ENCODE data around the gene CLDN9.

CLDN9 gene

DNA sequence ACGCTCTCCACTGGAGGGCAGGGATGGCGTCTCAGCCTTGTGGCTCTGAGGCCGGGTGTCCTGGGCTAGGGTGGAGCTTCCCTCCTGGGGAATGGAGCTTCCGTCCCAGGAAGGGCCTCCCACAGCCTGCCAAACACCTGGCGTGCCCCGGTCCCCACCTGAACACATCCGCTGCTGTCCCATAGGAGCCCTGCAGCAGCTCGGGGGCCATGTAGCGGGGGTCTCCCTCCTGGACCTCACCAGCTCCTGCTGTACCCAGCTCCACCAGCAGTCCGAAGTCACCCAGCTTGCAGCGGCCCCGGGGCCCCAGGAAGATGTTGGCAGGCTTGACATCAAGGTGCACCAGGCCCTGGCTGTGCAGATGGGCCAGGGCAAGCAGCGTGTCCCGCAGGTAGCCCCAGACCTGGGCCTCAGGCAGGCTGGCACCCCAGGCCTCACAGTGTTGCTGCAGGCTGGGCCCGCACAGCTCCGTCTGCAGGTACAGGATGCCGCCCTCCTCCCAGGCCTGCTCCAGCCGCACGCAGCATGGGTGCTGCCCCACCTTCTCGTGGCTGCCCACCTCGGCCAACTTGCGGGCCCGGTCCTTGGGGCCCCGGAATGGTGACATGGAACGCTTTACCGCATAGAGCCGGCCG lies 37.4 kb upstream of the CLDN9 start:
- no peak for FAIRE-seq

DNA sequence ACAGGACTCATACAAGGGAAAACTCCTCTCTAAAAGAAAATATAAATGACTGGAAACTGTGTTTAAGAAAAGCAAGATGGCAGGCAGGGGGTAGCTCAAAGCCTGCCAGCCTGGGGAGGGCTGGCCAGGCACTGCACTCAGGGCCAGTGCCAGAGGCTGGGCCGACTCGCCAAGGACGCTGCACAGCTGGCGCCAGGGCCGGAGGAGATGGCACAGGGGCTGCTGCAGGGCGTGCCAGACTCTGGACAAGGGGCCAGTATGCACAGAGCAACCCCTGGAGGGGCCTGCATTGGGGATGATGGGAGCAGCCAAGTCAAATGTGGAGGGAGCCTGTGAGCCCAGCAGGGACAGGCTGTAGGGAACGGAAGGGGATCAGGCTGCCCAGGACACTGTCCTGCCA lies 36.5 kb upstream of the CLDN9 start:
- no peak for FAIRE-seq

DNA sequence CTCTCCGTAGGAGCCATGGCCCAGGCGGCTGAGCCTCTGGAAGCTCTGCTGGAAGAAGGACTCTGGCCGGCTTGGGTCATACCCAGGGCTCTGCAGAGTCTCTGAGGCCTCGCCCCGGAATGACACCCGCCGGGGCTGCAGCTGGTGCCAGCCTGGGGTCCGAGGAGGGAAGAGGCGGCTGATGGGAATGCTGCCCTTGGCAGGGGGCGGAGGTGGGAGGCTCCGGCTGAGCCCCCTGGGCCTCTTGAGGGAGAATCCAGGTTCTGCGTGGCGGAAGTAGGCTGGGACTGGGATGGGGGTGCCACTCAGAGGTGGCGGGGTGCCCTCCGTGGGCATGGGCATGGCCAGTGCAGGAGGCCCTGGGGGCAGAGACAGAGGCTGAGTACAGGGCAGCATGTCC lies 36.0 kb upstream of the CLDN9 start:
- FAIRE-seq, result no peak

DNA sequence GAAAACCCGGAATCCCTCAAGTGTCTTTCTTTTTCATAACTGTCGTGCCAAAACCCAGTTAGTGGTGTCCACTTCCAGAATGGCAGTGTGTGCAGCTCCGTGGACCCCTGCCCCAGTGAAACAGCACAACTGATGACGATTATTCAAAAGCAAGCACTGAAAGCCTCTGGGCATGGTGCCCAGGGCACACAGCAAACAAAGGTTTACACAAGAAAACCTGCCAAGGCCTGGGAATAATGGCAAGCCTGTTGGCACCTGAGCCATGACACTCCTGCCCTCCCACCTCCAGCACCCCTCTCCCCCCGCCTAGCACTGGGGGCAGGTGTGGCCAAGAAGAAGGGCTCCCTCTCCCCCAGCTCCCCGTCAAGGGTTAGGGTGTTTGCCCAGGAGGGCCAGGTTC lies 35.3 kb upstream of the CLDN9 start:
- no peak for FAIRE-seq

DNA sequence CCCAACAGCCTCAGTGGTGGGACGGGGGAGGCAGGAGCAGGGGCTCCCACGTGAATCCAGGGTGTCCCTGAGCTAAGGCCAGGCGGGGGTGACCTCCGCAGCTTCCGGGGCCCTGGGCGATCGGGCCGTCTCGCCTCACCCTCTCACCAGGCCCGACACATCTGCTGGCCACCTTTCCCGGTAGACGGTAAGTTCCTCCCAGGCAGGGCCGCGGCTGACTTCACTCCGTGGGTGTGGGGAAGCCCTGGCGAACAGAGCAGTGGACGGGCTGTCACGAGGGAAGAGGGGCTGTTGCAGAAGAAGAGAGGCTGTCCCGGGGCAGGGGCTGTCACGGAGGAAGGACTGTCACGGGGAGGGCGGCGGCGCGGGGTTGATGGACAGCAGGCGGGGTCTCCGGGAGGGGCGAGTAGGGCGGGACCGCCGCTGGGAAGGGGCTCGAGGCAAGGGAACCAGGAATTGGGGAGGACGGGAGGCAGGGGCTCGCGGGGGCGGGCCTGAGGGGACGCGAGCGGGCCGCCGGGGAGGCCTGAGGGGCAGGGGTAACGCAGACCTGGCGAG lies 33.0 kb upstream of the CLDN9 start:
- no peak for FAIRE-seq

DNA sequence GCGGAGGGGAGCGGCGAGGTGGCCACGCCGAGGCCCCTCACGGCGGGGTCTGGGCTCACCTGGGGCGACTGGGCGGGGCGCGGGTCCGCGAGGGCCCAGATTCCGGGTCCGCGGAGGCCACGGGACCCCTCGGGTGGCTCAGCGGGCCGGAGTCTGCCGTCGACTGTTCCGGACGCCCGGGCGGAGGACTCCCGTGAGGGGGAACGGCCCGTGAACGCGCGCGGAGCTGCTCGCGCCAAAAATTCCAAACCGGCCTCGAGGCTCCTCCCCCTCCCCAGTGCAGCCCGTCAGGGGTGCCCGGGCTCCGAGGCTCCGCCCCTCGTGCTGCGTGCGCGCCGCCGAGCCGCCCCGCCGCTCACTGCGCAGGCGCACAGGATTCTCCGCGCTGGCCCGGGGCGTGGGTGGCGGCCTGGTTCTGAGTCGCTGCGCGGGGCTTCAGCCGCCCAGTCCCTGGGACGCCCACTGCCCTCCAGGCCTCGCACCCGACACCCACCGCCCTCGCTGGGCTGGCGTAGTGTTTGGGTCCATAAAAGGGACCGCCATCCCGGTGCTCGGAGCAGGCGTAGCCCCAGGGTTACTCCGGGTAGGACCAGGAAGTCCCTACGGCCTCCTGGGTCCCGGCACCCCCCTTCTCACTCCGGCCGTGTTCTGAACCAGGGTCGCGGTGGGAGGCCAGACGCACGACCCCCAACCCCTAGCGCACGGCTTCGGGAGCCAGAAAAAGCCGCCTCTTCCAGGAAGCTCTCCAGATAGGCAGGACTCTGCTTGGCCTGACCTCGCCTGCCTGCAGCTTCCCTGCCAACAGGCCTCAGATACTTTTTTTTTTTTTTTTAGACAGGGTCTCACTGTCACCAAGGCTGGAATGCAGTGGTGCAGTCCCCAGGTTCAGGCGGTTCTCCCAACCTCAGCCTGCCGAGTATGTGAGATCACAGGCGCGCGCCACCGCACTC lies 32.2 kb upstream of the CLDN9 start, which contains the start of gene PKMYT1:
TSS of gene PKMYT1 (minus strand) at position 220 of the 950 bp plus-strand sequence. CDS start 789 bp downstream, outside the sequence.
- no peak for FAIRE-seq

DNA sequence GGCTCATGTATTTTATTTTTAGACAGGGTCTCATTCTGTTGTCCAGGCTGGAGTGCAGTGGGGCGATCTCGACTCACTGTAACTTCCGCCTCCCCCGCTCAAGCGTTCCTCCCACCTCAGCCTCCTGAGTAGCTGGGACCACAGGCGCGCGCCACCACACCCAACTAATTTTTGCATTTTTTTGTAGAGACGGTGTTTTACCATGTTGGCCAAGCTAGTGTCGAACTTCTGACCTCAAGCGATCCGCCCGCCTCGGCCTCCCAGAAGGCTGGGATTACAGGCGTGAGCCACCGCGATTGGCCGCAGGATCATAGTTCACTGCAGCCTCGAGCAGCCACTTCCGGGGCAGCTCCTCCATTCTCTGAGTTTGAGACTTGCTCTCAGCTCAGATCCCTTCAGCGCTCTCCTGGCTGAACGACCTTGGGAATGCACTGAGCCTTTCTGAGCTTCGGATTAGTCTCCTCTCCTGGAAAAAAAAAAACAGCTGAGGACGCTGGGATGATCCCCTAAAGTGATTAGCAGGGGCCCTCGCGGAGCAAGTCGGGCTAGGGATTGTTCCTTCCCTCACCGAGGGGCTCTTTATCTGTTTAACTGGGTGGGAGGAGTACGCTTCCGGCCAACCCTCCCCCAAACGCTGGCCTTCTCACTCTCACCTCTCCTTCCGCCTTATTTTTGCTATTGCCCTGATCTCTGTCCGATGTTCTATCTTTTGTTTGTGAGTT lies 31.4 kb upstream of the CLDN9 start:
- FAIRE-seq, result no peak

DNA sequence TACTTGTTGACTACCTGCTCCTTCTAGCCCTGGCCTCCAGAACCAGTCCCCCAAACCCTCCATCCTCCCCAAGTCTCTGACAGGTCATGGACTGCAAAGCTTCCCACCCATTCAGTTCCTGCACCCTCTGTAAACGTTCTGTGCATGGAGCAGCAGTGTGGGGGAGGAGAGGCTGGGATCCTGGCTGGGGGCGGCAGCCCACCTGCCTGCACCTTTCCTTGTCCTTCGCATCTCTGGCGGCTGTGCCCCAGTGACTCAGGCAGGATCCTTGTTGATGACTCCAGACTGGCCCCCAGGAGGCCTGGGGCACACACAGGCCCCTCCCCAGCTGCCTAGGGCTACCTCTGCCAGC lies 30.8 kb upstream of the CLDN9 start:
- no peak for FAIRE-seq

DNA sequence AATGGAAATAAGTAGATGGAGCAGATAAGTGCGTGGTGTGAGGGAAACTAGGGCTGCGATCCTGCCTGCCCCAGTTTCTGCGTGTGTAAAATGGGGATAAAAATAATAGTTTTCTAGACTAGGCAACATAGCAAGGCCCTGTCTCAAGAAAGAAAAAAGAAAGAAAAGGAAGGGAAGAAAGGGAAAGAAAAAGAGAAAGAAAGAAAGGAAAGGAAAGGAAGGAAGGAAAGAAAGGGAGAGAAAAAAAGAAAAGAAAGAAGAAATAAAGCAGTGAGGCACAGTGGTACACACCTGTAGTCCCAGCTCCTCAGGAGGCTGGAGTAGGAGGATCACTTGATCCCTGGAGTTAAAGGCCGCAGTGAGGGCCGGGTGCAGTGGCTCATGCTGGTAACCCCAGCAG lies 30.3 kb upstream of the CLDN9 start:
- no peak for FAIRE-seq

DNA sequence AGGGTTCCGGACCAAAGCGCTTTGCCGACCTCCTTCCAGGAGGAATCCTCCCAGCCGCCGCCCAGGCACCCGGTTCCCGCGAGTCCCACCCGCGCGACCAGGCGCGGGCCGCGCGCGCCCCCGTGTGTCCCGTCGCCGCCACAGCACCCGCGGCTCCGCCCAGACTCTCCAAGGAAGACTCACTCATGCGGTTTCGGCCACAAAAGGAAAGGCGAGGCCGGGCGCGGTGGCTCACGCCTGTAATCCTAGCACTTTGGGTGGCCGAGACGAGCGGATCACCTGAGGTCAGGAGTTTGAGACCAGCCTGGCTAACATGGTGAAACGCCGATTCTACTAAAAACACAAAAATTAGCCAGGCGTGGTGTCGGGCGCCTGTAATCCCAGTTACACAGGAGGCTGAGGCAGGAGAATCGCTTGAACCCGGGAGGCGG lies 29.0 kb upstream of the CLDN9 start:
- no peak for FAIRE-seq

DNA sequence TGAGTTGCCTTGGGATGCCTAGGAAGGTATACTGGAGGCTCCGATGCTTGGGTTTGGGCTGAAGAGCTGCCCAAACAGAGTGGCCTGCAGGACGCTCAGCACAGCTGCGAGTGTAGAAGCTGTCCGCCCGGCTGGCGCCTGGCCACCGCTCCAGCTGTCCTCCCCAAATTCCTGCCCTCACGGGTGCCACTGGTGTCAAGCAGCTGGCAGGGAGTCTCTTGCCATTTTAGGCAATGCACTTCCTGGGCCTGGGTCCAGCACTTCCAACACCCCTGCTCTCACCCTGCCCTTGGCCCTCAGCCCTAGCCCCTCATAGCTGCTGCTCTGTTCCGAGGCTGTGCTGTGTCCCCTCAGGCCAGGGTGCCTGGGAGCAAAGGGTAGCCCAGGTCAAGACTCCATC lies 27.3 kb upstream of the CLDN9 start:
- no peak for FAIRE-seq

DNA sequence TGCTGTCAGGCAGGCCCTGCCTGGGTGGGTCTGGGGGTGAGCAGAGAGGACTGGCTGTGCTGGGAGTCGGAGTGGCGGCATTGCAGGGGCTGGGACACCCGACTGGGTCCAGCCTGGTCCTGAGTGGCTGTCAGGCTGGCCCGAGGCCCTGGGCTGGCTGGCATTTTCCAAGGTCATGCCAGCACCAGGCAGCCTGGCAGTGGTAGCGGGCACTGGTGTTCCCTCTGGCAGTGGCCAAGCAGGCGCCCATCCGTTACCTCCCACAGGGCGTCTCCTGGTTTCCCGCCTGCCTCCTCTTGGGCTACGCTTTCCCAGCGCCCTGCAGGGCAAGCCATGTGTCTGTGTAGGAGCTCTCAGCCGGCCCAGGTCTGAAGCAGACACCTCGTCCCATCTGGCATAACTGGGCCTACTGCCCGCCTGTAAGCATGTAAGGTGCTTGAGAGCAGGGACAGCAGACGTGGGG lies 26.8 kb upstream of the CLDN9 start:
- FAIRE-seq, result no peak

DNA sequence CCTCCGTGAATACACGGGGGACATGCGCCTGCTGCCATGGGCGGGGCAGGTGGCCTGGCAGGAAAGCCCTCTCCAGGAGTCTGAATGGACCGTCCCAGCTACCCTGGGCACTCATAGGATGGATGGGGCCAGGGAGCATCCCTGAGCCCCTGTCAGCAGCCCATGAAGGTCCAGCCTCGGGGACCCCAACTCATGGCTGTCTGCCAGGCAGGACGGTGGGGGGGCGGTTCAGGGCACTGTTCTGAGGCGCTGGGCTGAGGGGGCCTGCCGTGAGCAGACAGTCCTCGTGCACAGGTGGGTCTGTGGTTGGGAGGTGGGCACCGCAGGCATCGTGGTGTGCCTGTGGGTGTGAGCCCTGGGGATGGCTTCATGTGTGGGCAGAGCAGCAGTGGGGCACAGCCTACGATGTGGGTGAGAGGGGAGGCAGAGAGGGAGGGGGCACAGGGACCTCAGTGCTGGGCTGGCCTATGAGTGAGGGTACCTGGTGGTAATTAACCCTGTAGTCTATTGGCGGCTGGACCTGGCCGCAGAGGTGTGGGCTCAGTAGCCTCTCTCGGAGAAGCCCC lies 26.0 kb upstream of the CLDN9 start:
- FAIRE-seq, result no peak

DNA sequence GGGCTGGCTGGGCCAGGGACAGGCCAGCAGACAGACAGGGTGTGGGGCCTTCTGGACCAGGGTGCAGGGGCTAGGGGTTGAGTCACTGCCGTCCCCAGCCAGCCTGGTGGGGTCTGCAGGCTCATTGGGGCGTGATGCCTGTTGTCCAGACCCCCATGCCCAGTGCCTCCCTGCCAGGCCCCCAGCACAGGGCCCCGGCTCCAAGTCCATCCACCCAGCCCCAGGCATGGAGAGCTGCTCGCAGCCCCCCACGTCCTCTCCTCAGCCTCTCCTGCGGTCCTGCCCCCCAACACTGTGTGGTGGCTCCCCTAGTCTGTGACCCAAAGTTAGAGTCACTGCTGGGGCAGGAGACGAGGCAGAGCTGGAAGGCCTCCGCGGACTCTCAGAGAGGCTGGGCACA lies 25.4 kb upstream of the CLDN9 start:
- no peak for FAIRE-seq

DNA sequence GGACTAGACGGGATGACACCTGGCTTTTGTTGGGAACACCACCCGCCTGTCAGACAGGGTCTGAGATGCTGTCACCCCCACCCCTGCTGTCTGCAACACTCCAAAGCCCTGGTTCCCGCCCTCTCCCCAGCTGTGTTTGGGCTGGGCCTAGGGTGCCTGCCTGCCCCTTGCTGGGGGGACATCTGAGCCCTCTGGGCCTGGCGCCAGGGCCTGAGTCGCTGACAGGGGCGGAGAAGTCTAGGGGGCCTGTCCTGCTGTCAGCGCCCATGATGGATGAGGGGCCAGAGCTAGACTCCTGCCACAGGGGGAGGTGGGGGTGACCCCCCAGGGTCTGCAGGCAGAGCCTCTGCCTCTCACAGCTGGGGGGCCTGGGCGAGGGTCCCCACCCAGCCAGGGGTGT lies 24.9 kb upstream of the CLDN9 start:
- FAIRE-seq, result no peak

DNA sequence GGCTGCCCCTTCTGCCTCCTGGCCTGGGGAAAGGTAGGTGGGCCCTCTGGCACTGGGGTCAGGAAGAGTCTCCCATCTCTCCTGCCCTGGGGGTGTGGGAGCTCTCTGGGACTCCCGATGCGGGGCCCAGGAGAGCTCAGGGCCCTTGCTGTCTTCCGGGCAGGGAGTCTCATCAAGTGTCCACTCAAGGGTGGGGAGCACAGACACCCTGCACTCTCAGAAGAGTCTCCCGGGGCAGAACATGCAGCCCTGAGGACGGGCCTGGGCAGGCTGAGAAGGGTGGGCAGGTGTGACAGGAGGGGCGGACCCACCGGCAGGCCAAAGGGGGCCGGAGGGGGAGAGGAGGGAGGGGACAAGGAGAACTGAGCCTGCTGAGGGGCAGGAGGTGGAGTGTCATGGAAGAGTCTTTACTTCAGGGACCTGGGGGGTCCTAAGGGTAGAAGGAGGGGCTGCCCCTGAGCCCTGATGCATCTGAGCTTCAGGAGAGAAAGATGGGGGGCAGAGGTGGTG lies 24.1 kb upstream of the CLDN9 start:
- no peak for FAIRE-seq

DNA sequence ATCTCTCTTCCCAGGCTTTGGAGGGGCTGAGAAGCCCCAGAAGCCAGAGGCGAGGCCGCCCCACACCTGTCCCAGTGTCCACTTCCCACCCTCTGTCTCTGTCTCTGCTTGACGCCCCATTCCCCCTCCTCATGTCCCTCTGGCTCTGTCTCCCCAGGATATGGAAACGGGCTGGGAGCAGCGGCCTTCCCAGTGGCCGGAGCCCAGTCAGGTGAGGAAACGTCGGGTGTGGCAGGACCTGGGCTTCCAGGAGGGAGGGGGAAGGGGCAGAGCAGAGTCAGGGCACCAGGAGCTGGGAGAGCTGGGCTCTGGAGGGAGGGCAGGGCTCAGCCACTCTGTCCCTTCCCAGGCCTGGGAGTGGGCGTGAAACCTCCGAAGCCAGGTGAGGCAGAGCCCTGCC lies 21.8 kb upstream of the CLDN9 start:
- no peak for FAIRE-seq

DNA sequence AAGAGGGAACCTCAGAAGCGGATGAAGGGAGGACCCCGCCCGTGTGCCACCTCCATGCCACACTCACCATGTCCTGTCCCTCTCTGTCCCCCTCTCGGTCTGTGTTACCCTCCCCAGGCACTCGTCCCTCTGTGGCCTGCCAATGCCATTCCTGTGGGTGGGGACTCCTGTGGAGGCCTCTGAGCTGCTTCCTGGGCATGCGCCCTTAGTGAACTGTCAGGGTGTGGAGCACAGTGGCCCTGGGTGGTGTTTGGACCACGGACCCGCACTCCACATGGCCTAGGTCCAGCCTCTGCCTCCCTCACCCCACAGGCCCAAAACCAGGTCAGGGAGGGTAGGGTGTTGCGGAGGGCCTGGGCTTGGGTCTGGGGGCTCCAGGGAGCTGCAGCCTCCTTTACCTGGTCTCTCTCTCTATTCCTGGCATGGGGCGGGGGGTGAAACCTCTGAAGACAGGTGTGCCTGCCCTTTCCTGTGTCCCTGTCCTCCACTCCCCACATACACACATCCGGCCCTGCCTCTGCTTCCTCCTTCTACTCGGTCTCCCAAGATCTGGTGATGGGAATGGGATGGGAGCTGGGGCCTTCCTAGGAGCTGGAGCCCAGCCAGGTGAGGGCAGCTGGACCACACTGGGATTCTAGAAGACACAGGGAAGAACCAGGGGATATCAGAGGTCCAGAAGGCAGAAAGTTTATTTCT lies 21.0 kb upstream of the CLDN9 start:
- FAIRE-seq, result no peak

DNA sequence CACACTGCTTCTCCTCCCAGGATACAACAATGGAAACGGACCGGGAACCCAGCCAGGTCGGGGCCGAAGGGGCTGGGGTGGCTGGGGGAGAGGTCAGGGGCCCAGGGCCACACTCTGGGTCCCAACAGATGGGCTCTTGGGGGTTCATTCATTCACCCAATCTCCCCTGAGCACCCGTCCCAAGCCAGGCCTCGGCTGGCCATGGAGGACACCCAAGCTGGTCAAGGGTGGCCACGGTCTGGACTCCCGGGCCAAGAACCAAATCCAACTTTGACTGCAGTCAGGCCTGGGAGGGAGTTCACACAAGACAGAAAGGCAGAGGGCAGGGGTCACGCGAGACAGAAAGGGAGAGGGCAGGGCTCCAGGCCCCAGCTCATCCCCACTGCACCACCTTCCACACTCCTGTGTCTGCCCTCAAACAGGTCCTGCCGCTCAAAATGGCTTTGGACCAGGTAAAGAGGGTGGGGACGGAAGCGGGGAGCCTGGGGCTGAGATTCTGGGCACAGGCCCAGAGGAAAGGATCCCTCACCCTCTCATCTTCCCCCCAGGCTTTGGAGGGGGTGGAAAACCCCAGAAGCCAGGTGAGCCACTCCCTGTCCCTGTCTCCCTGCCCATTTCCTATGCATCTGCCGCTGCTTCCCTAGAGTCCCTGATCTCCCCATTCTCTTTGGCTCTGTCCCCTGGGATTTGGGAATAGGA lies 20.2 kb upstream of the CLDN9 start:
- FAIRE-seq, result no peak

DNA sequence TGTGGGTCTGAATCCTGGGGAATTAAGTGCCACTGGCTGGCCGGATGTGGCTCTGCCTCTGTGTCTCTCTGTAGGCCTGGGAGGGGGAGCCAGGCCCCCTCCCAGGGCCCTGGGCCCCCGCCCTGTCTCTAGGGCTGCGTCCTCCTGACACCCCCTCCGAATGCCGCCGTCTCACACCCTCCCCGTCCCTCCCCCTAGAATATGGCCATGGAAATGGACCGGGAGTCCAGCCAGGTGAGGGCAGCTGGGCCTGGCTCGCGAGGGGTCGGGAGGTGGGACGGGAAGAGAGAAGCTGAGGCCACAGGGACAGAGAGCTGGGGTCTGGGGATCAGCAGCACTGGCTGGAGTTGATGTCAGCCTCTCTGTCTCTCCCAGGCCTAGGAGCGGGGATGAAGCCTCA lies 16.4 kb upstream of the CLDN9 start:
- no peak for FAIRE-seq

DNA sequence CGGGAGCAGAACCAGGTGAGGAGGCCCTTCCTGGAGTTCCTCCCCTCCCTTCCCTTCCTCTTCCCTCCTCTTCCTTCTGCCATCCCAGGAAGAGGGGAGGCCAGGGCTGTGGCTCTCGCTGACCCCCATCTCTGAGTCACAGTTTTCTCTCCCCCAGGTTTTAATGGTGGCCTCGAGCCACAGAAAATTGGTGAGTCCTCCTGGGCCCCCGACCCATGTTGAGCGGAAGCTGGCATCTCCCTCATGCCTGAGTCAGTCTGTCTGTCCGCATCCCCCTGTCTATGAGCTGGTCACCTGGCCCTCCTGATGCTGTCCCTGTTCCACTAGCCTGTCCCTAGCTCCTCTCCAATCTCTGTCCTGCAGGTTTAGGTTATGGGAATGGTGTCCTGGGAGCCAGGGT lies 12.8 kb upstream of the CLDN9 start:
- FAIRE-seq, result no peak
